ENCODE data around the gene LNPEP. TPM values are rescaled to one million over a fixed set of nuclear protein-coding genes. Genes with fewer than 3 reads are reported as not detected.

Gene LNPEP
- total and polyA plus RNA-seq, 4 donors, result 1.9 to 19.7 (median 9.5) TPM

DNA sequence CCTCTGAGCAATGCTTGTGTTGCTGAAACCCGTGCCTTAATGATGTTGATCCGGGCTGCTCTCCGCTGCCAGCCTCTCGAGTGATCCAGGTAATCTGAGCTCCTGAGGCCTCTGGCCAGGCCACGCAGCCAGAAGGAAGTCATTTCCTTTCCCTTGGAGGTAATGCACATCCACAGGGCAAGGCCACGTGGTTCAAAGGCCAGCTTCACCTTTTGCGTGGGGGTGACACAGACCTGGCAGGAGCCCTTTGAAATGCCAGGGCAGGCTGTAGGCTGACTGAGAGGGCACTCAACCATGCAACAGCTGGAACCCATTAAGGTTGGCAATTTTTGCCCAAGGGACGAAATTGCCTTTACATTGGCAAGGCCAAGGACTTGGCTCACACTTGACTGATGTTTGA, 126.2 kb downstream of the LNPEP start (continued):
- no peak for TF ChIP-seq GABPA (IDR thresholded peaks at IDR 0.05 in 1 of 2, conservative IDR thresholded peaks at IDR 0.05 in 1 of 2)
- TF ChIP-seq TAF1 (conservative IDR thresholded peaks at IDR 0.05), result no peak
- no peak for TF ChIP-seq JUND (IDR thresholded peaks at IDR 0.05)
- no peak for TF ChIP-seq RAD21 (IDR thresholded peaks at IDR 0.05)
- no peak for TF ChIP-seq NR2F2 (IDR thresholded peaks at IDR 0.05)
- TF ChIP-seq, protein P1, sequence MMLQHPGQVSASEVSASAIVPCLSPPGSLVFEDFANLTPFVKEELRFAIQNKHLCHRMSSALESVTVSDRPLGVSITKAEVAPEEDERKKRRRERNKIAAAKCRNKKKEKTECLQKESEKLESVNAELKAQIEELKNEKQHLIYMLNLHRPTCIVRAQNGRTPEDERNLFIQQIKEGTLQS (IDR thresholded peaks at IDR 0.05), result no peak

DNA sequence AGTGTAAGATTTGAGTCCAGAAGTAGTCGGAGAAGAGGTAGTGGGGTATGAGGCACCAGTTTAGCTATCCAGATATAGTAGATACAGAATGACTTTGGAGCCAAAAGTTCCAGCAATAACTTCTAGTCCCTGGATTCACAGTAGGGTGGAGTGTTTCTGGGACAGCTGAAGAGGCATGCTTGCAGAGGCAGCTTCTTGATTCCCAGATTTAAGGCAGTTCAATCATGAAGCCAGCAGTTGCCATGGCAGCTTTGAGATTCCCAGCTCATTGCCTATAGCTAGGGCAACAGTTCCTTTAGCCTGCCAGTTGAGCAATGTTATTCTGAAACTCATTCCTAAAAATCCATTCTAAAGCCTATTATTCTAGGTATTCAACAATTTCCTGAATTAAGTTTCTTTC, 127.4 kb downstream of the LNPEP start:
- WGBS, result 94% methylated on average over 1 of the region's 1 CpG
- TF ChIP-seq RAD21 (IDR thresholded peaks at IDR 0.05) (no peak), FOXA1 (IDR thresholded peaks at IDR 0.05) (no peak), HNF4A (conservative IDR thresholded peaks at IDR 0.05) (no peak), GABPA (IDR thresholded peaks at IDR 0.05 in 1 of 2, conservative IDR thresholded peaks at IDR 0.05 in 1 of 2) (no peak), FOXA2 (IDR thresholded peaks at IDR 0.05) (no peak), NR2F2 (IDR thresholded peaks at IDR 0.05) (no peak)
- TF ChIP-seq, protein P2, sequence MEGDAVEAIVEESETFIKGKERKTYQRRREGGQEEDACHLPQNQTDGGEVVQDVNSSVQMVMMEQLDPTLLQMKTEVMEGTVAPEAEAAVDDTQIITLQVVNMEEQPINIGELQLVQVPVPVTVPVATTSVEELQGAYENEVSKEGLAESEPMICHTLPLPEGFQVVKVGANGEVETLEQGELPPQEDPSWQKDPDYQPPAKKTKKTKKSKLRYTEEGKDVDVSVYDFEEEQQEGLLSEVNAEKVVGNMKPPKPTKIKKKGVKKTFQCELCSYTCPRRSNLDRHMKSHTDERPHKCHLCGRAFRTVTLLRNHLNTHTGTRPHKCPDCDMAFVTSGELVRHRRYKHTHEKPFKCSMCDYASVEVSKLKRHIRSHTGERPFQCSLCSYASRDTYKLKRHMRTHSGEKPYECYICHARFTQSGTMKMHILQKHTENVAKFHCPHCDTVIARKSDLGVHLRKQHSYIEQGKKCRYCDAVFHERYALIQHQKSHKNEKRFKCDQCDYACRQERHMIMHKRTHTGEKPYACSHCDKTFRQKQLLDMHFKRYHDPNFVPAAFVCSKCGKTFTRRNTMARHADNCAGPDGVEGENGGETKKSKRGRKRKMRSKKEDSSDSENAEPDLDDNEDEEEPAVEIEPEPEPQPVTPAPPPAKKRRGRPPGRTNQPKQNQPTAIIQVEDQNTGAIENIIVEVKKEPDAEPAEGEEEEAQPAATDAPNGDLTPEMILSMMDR (IDR thresholded peaks at IDR 0.05; ENCODE audit: low read depth, low read length, missing input control), result no peak
- TF ChIP-seq, protein P1 (IDR thresholded peaks at IDR 0.05), result no peak
- TF ChIP-seq, protein P3, sequence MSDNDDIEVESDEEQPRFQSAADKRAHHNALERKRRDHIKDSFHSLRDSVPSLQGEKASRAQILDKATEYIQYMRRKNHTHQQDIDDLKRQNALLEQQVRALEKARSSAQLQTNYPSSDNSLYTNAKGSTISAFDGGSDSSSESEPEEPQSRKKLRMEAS (IDR thresholded peaks at IDR 0.05), result no peak

DNA sequence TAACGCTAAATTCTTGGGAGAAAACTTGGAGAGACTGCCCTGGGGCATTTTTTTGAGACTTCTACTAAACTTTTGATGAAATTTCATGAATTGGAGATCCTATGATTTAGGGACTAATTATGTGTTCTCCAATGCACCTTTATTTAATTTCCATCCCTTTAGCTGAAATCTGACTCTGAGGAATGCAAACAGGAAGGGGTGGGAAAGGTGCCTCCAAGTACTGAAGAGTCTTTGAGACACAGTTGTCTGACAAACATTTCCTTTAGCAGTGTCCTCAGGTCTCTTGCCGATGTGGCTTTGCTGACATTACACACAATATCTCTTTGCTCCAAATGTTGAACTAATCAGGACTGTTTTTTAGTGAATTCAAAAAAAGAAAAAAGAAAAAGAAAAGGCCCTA, 129.6 kb downstream of the LNPEP start:
- Histone ChIP-seq H3K27me3 (ENCODE audit: control insufficient read depth in 4 of 4, insufficient read depth in 4 of 4, low read length in 3 of 4) (no peaks in the 10 kb centered on the region), H3K9ac (ENCODE audit: low read depth in 1 of 2, low read length in 2 of 2) (no peak overlapping the region), H3K4me1 (ENCODE audit: control insufficient read depth in 4 of 4, insufficient read depth in 4 of 4, low read length in 3 of 4) (no peaks in the 10 kb centered on the region), H3K4me3 (ENCODE audit: low read depth in 1 of 3, low read length in 3 of 3) (no peak overlapping the region), H3K27ac (ENCODE audit: low read depth in 1 of 2, low read length in 2 of 2) (no peak overlapping the region), H3K9me3 (ENCODE audit: control insufficient read depth in 4 of 4, low read length in 3 of 4) (no peaks in the 10 kb centered on the region), H3K36me3 (ENCODE audit: control insufficient read depth in 4 of 4, insufficient read depth in 3 of 4, low read depth in 1 of 4, low read length in 3 of 4) (no peaks in the 10 kb centered on the region)
- DNase-seq (ENCODE audit: low spot score), result no peak
- WGBS, result 70% methylated on average over 2 of the region's 2 CpGs
- TF ChIP-seq, protein P4, sequence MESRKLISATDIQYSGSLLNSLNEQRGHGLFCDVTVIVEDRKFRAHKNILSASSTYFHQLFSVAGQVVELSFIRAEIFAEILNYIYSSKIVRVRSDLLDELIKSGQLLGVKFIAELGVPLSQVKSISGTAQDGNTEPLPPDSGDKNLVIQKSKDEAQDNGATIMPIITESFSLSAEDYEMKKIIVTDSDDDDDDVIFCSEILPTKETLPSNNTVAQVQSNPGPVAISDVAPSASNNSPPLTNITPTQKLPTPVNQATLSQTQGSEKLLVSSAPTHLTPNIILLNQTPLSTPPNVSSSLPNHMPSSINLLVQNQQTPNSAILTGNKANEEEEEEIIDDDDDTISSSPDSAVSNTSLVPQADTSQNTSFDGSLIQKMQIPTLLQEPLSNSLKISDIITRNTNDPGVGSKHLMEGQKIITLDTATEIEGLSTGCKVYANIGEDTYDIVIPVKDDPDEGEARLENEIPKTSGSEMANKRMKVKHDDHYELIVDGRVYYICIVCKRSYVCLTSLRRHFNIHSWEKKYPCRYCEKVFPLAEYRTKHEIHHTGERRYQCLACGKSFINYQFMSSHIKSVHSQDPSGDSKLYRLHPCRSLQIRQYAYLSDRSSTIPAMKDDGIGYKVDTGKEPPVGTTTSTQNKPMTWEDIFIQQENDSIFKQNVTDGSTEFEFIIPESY (IDR thresholded peaks at IDR 0.05), result no peak
- no peak for TF ChIP-seq YY1 (IDR thresholded peaks at IDR 0.05)
- TF ChIP-seq, protein P1 (IDR thresholded peaks at IDR 0.05), result no peak
- TF ChIP-seq RXRA (IDR thresholded peaks at IDR 0.05), result no peak
- TF ChIP-seq, protein P3 (IDR thresholded peaks at IDR 0.05), result no peak
- no peak for TF ChIP-seq HNF4A (conservative IDR thresholded peaks at IDR 0.05)
- TF ChIP-seq, protein P5, sequence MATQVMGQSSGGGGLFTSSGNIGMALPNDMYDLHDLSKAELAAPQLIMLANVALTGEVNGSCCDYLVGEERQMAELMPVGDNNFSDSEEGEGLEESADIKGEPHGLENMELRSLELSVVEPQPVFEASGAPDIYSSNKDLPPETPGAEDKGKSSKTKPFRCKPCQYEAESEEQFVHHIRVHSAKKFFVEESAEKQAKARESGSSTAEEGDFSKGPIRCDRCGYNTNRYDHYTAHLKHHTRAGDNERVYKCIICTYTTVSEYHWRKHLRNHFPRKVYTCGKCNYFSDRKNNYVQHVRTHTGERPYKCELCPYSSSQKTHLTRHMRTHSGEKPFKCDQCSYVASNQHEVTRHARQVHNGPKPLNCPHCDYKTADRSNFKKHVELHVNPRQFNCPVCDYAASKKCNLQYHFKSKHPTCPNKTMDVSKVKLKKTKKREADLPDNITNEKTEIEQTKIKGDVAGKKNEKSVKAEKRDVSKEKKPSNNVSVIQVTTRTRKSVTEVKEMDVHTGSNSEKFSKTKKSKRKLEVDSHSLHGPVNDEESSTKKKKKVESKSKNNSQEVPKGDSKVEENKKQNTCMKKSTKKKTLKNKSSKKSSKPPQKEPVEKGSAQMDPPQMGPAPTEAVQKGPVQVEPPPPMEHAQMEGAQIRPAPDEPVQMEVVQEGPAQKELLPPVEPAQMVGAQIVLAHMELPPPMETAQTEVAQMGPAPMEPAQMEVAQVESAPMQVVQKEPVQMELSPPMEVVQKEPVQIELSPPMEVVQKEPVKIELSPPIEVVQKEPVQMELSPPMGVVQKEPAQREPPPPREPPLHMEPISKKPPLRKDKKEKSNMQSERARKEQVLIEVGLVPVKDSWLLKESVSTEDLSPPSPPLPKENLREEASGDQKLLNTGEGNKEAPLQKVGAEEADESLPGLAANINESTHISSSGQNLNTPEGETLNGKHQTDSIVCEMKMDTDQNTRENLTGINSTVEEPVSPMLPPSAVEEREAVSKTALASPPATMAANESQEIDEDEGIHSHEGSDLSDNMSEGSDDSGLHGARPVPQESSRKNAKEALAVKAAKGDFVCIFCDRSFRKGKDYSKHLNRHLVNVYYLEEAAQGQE (IDR thresholded peaks at IDR 0.05), result no peak
- TF ChIP-seq GABPA (IDR thresholded peaks at IDR 0.05 in 1 of 2, conservative IDR thresholded peaks at IDR 0.05 in 1 of 2), result no peak
- no peak for TF ChIP-seq NR2F2 (IDR thresholded peaks at IDR 0.05)
- no peak for TF ChIP-seq RAD21 (IDR thresholded peaks at IDR 0.05)
- no peak for TF ChIP-seq FOXA1 (IDR thresholded peaks at IDR 0.05)
- TF ChIP-seq JUND (IDR thresholded peaks at IDR 0.05), result no peak
- TF ChIP-seq HNF4G (IDR thresholded peaks at IDR 0.05), result no peak
- TF ChIP-seq, protein P2 (IDR thresholded peaks at IDR 0.05; ENCODE audit: low read depth, low read length, missing input control), result no peak
- TF ChIP-seq FOXA2 (IDR thresholded peaks at IDR 0.05), result no peak

More for the DNA sequence above, 127.4 kb downstream of the LNPEP start:
- DNase-seq (ENCODE audit: low spot score), result no peak
- H3K4me3 ChIP-seq (ENCODE audit: low read depth in 1 of 3, low read length in 3 of 3), result no peak overlapping the region
- no peaks in the 10 kb centered on the region for H3K4me1 ChIP-seq (ENCODE audit: control insufficient read depth in 4 of 4, insufficient read depth in 4 of 4, low read length in 3 of 4)
- peaks cover 0 to 3% (median under 1%) of the 10 kb centered on the region in 4 donors for H3K9me3 ChIP-seq (ENCODE audit: control insufficient read depth in 4 of 4, low read length in 3 of 4)
- no peaks in the 10 kb centered on the region for H3K27me3 ChIP-seq (ENCODE audit: control insufficient read depth in 4 of 4, insufficient read depth in 4 of 4, low read length in 3 of 4)
- no peaks in the 10 kb centered on the region for H3K36me3 ChIP-seq (ENCODE audit: control insufficient read depth in 4 of 4, insufficient read depth in 3 of 4, low read depth in 1 of 4, low read length in 3 of 4)
- no peak overlapping the region for H3K27ac ChIP-seq (ENCODE audit: low read depth in 1 of 2, low read length in 2 of 2)
- H3K9ac ChIP-seq (ENCODE audit: low read depth in 1 of 2, low read length in 2 of 2), result no peak overlapping the region

Data from liver (tissue), 9 donors.